ENCODE measurements around the gene SCLT1. TPM values are rescaled to one million over a fixed set of nuclear protein-coding genes. Genes with fewer than 3 reads are reported as not detected.

SCLT1 gene
- total and polyA plus RNA-seq, 2 of the 8 experiments (the other 6 are each of a cell fraction or from before 2014, with no cell fraction given): 4.8 to 13.1 TPM

GRCh38 chr4:128854433-128854832, 238.9 kb downstream of the SCLT1 start:
- Histone ChIP-seq H3K23me2 (ENCODE audit: low read depth, low read length) (peaks cover 4% of the 10 kb centered on the region; the same call in 1 of the 2 replicates), H2BK120ac (replicated peaks; ENCODE audit: low read depth, low read length) (no peak overlapping the region), H2BK15ac (ENCODE audit: low read length) (no peak overlapping the region), H2AK5ac (ENCODE audit: low read depth, low read length) (no peak overlapping the region), H3K79me2 (ENCODE audit: control insufficient read depth in 1 of 2, insufficient read depth in 2 of 2, low read length in 2 of 2) (peaks cover 10 to 97% of the 10 kb centered on the region in 2 experiments), H3K23ac (ENCODE audit: insufficient read length) (no peak overlapping the region), H4K91ac (replicated peaks; ENCODE audit: insufficient read length, low read length) (no peak overlapping the region), H3K4me3 (ENCODE audit: extremely low read depth in 1 of 4, insufficient read depth in 2 of 4, low read depth in 3 of 4, low read length in 4 of 4) (no peak overlapping the region), H4K8ac (ENCODE audit: extremely low read depth, insufficient read depth, low read length) (no peak overlapping the region), H3K4ac (replicated peaks; ENCODE audit: insufficient read length, low read depth, low read length) (no peak overlapping the region), H4K5ac (ENCODE audit: insufficient read length, low read depth, low read length) (no peak overlapping the region), H2BK5ac (ENCODE audit: low read depth, low read length) (no peak overlapping the region), H4K20me1 (replicated peaks in 1 of 2; ENCODE audit: control insufficient read depth in 1 of 2, insufficient read depth in 2 of 2, low read length in 2 of 2) (peaks cover 25 to 28% of the 10 kb centered on the region in 2 experiments), H3K36me3 (ENCODE audit: control insufficient read depth in 2 of 4, insufficient read depth in 4 of 4, low read length in 3 of 4) (peaks cover 63 to 99% (median 96%) of the 10 kb centered on the region in 4 experiments), H3K4me2 (ENCODE audit: insufficient read depth in 1 of 2, low read depth in 2 of 2, low read length in 2 of 2) (no peak overlapping the region), H3K27ac (ENCODE audit: low read depth, low read length) (no peak overlapping the region), H3K56ac (replicated peaks; ENCODE audit: insufficient read length, low read depth, low read length) (no peak overlapping the region), H3K79me1 (ENCODE audit: low read depth, low read length) (peaks cover 12% of the 10 kb centered on the region), H3K14ac (ENCODE audit: insufficient read length) (no peak overlapping the region), H2BK12ac (ENCODE audit: low read depth, low read length) (no peak overlapping the region), H3K4me1 (replicated peaks in 1 of 4; ENCODE audit: control insufficient read depth in 3 of 4, insufficient read depth in 4 of 4, low read length in 3 of 4) (no peaks in the 10 kb centered on the region), H2AFZ (ENCODE audit: low read length) (no peak overlapping the region), H2BK20ac (ENCODE audit: low read length) (no peak overlapping the region), H3K18ac (ENCODE audit: extremely low read depth, low read length) (no peak overlapping the region), H3K9me3 (ENCODE audit: insufficient read depth in 2 of 2, low read depth in 1 of 2, low read length in 1 of 2) (no peaks in the 10 kb centered on the region), H3K9ac (replicated peaks in 1 of 4; ENCODE audit: extremely low read depth in 1 of 4, low read depth in 3 of 4, low read length in 3 of 4) (no peak overlapping the region), H3K27me3 (replicated peaks in 1 of 4; ENCODE audit: control insufficient read depth in 3 of 4, extremely low read depth in 1 of 4, insufficient read depth in 3 of 4, low read length in 3 of 4) (no peaks in the 10 kb centered on the region)
- ChIA-PET CTCF (ENCODE audit: partially characterized antibody) (interaction anchor here (0.6 to 2.7 kb wide), 4 partner anchors 9 to 221 kb away, joined by 3 to 15 read pairs (median 6); no protein-coding TSS in a partner anchor), POLR2A (ENCODE audit: partially characterized antibody) (interaction anchor here (0.6 to 12.5 kb wide), 5 partner anchors 8 to 37 kb away, joined by 3 to 204 read pairs (median 20); no protein-coding TSS in a partner anchor)
- WGBS, 2 experiments (ENCODE audit: extremely low coverage in 1 of 2, insufficient coverage in 1 of 2, insufficient read length in 1 of 2, insufficient replicate concordance in 2 of 2, low coverage in 1 of 2, low lambda C conversion rate in 2 of 2, missing lambda C conversion rate in 1 of 2): 94% methylated on average over 6 of the region's 6 CpGs; no CpG with 5 or more reads in 1 of the 2 experiments
- no peak for DNase-seq (ENCODE audit: low read depth in 1 of 2, low spot score in 2 of 2)
- FAIRE-seq: no peak
- TF ChIP-seq POLR2A (IDR thresholded peaks at IDR 0.05; ENCODE audit: control extremely low read depth in 1 of 2, low read depth in 2 of 2, low read length in 2 of 2) (no peak), BCL11A (IDR thresholded peaks at IDR 0.05; ENCODE audit: low read depth in 2 of 2, low read length in 2 of 2) (no peak), EP300 (IDR thresholded peaks at IDR 0.05; ENCODE audit: borderline replicate concordance in 1 of 2, low read depth in 2 of 2, low read length in 2 of 2) (no peak), E2F6 (IDR thresholded peaks at IDR 0.05) (no peak), GTF2F1 (IDR thresholded peaks at IDR 0.05; ENCODE audit: borderline replicate concordance, low read depth, low read length) (no peak), CBX5 (IDR thresholded peaks at IDR 0.05; ENCODE audit: low read depth, low read length) (no peak), TEAD4 (IDR thresholded peaks at IDR 0.05; ENCODE audit: low read depth, low read length) (no peak), ASH2L (IDR thresholded peaks at IDR 0.05; ENCODE audit: low read length) (no peak), PHF8 (conservative IDR thresholded peaks at IDR 0.05; ENCODE audit: low read depth, low read length) (no peak), JUN (IDR thresholded peaks at IDR 0.05; ENCODE audit: low read depth, low read length) (no peak), CHD1 (IDR thresholded peaks at IDR 0.05; ENCODE audit: low read depth, low read length) (no peak), JUND (IDR thresholded peaks at IDR 0.05; ENCODE audit: low read length) (no peak), SP4 (IDR thresholded peaks at IDR 0.05; ENCODE audit: low read length) (no peak), HDAC6 (IDR thresholded peaks at IDR 0.05; ENCODE audit: low read depth, low read length) (no peak), KDM1A (IDR thresholded peaks at IDR 0.05; ENCODE audit: borderline replicate concordance, low read length) (no peak)

Data from H1 (cell line).